ENCODE data around the gene BNIP3. TPM values are rescaled to one million over a fixed set of nuclear protein-coding genes. Genes with fewer than 3 reads are reported as not detected.
"Not testable (repeated sequence)": the region's sequence is repeated elsewhere in the genome, so short reads cannot be mapped to it uniquely, and the experiment has no call there.

BNIP3 gene
- total RNA-seq, 4 donors from 2014 or later = 17.1 to 122 (median 31.6) TPM

- Histone ChIP-seq H3K4me3 (no peak overlapping the region), H3K4me1 (no peaks in the 10 kb centered on the region), H3K27me3 (no peaks in the 10 kb centered on the region), H3K27ac (no peak overlapping the region), H3K36me3 (no peaks in the 10 kb centered on the region), H3K9me3 (no peaks in the 10 kb centered on the region)
- TF ChIP-seq CTCF (IDR thresholded peaks at IDR 0.05) = no peak
- TF ChIP-seq POLR2A (IDR thresholded peaks at IDR 0.05) = no peak
- DNase-seq = no peak
- intact Hi-C loops (cut with DNase I; ENCODE audit: low total_unique reads) = no loop called here
Observed at GRCh38 chr10:131994435-131994834, 12.7 kb upstream of the BNIP3 start.

- H3K4me3 ChIP-seq = no peak overlapping the region
- TF ChIP-seq POLR2A (IDR thresholded peaks at IDR 0.05) = no peak
- no peak for TF ChIP-seq CTCF (IDR thresholded peaks at IDR 0.05)
- H3K9me3 ChIP-seq = no peaks in the 10 kb centered on the region
- no peak overlapping the region for H3K27ac ChIP-seq
- no peak for DNase-seq
- H3K27me3 ChIP-seq = no peaks in the 10 kb centered on the region
- intact Hi-C loops (cut with DNase I; ENCODE audit: low total_unique reads) = no loop called here
- H3K4me1 ChIP-seq = no peaks in the 10 kb centered on the region
- H3K36me3 ChIP-seq = no peaks in the 10 kb centered on the region
Observed at GRCh38 chr10:131993275-131993674, 11.6 kb upstream of the BNIP3 start.

GRCh38 chr10:131991726-131992125 lies 10.0 kb upstream of the BNIP3 start:
- intact Hi-C loops (cut with DNase I; ENCODE audit: low total_unique reads) = no loop called here
- no peak for TF ChIP-seq CTCF (IDR thresholded peaks at IDR 0.05)
- Histone ChIP-seq H3K4me1 (no peaks in the 10 kb centered on the region), H3K27ac (no peak overlapping the region), H3K9me3 (no peaks in the 10 kb centered on the region), H3K4me3 (no peak overlapping the region), H3K27me3 (no peaks in the 10 kb centered on the region), H3K36me3 (no peaks in the 10 kb centered on the region)
- DNase-seq = no peak

- H3K9me3 ChIP-seq; H3K4me1 ChIP-seq; intact Hi-C loops (cut with DNase I; ENCODE audit: low total_unique reads); H3K36me3 ChIP-seq; H3K27ac ChIP-seq; H3K27me3 ChIP-seq; H3K4me3 ChIP-seq; DNase-seq: not testable (repeated sequence)
Observed at GRCh38 chr10:131987786-131988185, 6.1 kb upstream of the BNIP3 start.

- H3K27me3 ChIP-seq; intact Hi-C loops (cut with DNase I; ENCODE audit: low total_unique reads); H3K9me3 ChIP-seq; H3K36me3 ChIP-seq; H3K27ac ChIP-seq; H3K4me3 ChIP-seq; H3K4me1 ChIP-seq; DNase-seq: not testable (repeated sequence)
Observed at GRCh38 chr10:131987301-131987700, 5.6 kb upstream of the BNIP3 start.

- H3K4me3 ChIP-seq; H3K36me3 ChIP-seq; H3K4me1 ChIP-seq; DNase-seq; H3K9me3 ChIP-seq; intact Hi-C loops (cut with DNase I; ENCODE audit: low total_unique reads); H3K27ac ChIP-seq; H3K27me3 ChIP-seq: not testable (repeated sequence)
Observed at GRCh38 chr10:131986851-131987250, 5.1 kb upstream of the BNIP3 start.

GRCh38 chr10:131983780-131984179 lies 2.1 kb upstream of the BNIP3 start:
- Histone ChIP-seq H3K9me3 (no peaks in the 10 kb centered on the region), H3K36me3 (no peaks in the 10 kb centered on the region), H3K27ac (no peak overlapping the region), H3K4me1 (peaks cover 0 to 14% of the 10 kb centered on the region in 2 donors), H3K4me3 (no peak overlapping the region), H3K27me3 (no peaks in the 10 kb centered on the region)
- intact Hi-C loops (cut with DNase I; ENCODE audit: low total_unique reads) = no loop called here
- TF ChIP-seq POLR2A (IDR thresholded peaks at IDR 0.05) (no peak), CTCF (IDR thresholded peaks at IDR 0.05) (no peak)
- DNase-seq = no peak

Measured in uterus (tissue), 4 donors.